Ishikawa (cell line): ENCODE data around the gene IL10RB.

Source experiments
- CEBPB ChIP-seq: IDR thresholded peaks from 2 replicates; pipeline ENCODE4 v1.6.1; 2012
- CREB1 ChIP-seq: IDR thresholded peaks from 2 replicates; pipeline ENCODE4 v1.6.1; 2012; ENCODE audit warnings: low read depth
- EGR1 ChIP-seq: IDR thresholded peaks from 2 replicates; pipeline ENCODE4 v1.6.1; 2012
- EP300 ChIP-seq: IDR thresholded peaks from 2 replicates; pipeline ENCODE4 v1.6.1; 2012; ENCODE audit warnings: borderline replicate concordance
- FOXM1 ChIP-seq: IDR thresholded peaks from 2 replicates; pipeline ENCODE4 v1.6.1; 2012; ENCODE audit warnings: low read depth, borderline replicate concordance
- MAX ChIP-seq: IDR thresholded peaks from 2 replicates; pipeline ENCODE4 v1.6.1; 2012
- RAD21 ChIP-seq: IDR thresholded peaks from 2 replicates; pipeline ENCODE4 v1.6.1; 2012; ENCODE audit warnings: low read depth
- REST ChIP-seq: IDR thresholded peaks from 2 replicates; pipeline ENCODE4 v1.6.1; 2012; ENCODE audit warnings: low read depth, mild to moderate bottlenecking
- TAF1 ChIP-seq: IDR thresholded peaks from 2 replicates; pipeline ENCODE4 v1.6.1; 2012; ENCODE audit warnings: low read depth, mild to moderate bottlenecking
- TEAD4 ChIP-seq: IDR thresholded peaks from 2 replicates; pipeline ENCODE4 v1.6.1; 2012
- USF1 ChIP-seq: IDR thresholded peaks from 2 replicates; pipeline ENCODE4 v1.6.1; 2012
- YY1 ChIP-seq: IDR thresholded peaks from 2 replicates; pipeline ENCODE4 v1.6.1; 2012; ENCODE audit warnings: low read depth
- ZBTB7A ChIP-seq: IDR thresholded peaks from 2 replicates; pipeline ENCODE4 v1.6.1; 2012; ENCODE audit warnings: low read depth

GRCh38 chr21:33238565-33239255 is 27.5 kb upstream of the IL10RB start:
- no peak for TF ChIP-seq TEAD4
- TF ChIP-seq MAX: no peak
- no peak for TF ChIP-seq REST
- no peak for TF ChIP-seq EP300
- TF ChIP-seq RAD21: no peak
- no peak for TF ChIP-seq CREB1
- TF ChIP-seq YY1: no peak
- no peak for TF ChIP-seq EGR1
- no peak for TF ChIP-seq ZBTB7A
- TF ChIP-seq USF1: no peak
- no peak for TF ChIP-seq CEBPB
- no peak for TF ChIP-seq FOXM1
- TF ChIP-seq TAF1: no peak
